HG03520 (cell line): ENCODE results near the gene SLC5A11.
"Not testable (repeated sequence)": the region's sequence is repeated elsewhere in the genome, so short reads cannot be mapped to it uniquely, and the experiment has no call there.

Source experiments
- ATAC-seq: cut with Tn5 transposase; IDR thresholded peaks from one replicate; pipeline ENCODE4 v1.9.1; 2021; ENCODE audit warnings: mild to moderate bottlenecking, moderate library complexity; ENCODE audit not compliant: unreplicated experiment

Gene SLC5A11

GRCh38 chr16:24845726-24846547 lies at the start of gene SLC5A11:
Gene SLC5A11, plus strand, starts transcription at chr16:24845963. Its CDS starts 12,681 bp downstream, at chr16:24858644.
- ATAC-seq: no peak

GRCh38 chr16:24800586-24800985 lies 45.2 kb upstream of the SLC5A11 start:
- no peak for ATAC-seq

DNA sequence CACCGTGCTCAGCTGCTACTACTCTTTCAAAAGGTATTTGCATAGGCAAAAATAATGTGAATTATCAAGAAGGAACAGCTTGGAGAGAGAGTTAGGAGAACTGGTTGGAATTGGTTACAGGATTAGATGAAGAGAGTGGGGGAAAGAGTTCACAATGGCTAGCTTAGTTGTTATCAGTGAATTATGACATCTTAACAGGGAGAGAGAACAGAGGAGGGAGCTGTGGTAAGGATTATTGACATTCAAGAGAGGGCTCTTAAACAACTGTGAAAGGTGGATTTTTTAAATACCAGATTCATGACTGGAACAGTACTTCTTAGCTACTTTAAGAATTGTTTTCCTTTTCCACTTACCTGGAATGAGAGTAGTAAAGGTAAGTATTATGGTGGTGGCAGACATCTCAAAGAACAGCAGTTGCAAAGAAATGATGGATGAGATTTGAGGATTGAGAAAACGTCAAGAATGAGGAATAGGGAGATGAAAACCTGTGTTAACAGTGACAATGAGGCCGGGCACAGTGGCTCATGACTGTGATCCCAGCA lies 43.9 kb upstream of the SLC5A11 start:
- ATAC-seq: no peak

DNA sequence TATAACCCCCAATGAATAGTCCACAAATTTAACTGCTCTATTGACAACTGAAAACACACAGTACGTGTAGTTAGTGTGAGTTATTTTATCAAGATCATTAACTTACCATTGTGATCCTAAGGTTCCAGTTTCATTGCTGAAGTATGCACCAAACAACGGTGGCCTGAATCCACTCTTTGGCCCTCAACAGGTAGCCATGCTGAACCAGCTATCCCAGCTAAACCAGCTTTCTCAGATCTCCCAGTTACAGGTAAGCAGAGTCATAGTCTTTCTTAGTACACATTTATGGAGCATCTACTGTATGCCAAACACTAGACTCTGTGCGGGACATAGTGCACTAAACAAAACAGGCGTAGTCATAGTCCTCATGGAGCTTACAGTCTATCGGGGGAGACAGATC lies 40.3 kb upstream of the SLC5A11 start:
- ATAC-seq: no peak

DNA sequence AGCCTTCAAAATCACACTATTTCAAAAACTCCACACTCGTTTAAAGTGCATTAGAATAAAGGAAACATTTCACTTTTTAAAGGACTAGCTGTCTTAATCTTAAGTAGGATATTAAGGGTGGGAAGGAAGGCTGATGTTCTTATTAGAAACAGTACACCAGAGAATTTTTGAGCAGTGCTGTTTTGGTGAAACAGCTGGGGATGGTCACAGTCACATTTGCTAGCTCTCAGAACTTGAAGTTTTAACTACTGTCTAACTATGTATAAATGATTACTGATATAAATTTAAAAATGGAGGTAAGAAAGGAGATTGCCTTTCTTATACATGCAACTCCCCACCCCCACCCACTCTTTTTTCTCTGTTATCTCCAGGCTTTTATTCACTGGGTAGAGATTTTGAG lies 38.5 kb upstream of the SLC5A11 start:
- ATAC-seq: no peak

- no peak for ATAC-seq
These were observed 34.6 kb upstream of the SLC5A11 start for GRCh38 chr16:24810951-24811843.

DNA sequence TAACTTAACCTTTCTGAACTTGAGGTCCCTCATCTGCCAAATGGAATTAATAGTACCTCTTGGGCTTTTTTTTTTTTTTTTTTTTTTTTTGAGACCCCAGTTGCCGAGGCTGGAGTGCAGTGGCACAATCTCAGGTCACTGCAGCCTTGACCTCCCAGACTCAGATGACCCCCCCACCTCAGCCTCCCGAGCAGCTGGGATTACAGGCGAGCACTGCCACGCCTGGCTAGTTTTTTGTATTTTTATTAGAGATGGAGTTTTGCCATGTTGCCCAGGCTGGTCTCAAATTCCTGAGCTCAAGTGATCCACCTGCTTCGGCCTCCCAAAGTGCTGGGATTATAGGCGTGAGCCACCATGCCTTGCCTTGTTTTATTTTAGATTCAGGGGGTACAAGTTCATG lies 33.0 kb upstream of the SLC5A11 start:
- not testable (repeated sequence) for ATAC-seq

- no peak for ATAC-seq
These were observed 30.7 kb upstream of the SLC5A11 start for GRCh38 chr16:24815021-24815420.

GRCh38 chr16:24816688-24817087 lies 29.1 kb upstream of the SLC5A11 start:
- ATAC-seq: no peak

GRCh38 chr16:24819462-24820040 lies 26.2 kb upstream of the SLC5A11 start:
- ATAC-seq: no peak

- no peak for ATAC-seq
These were observed 25.2 kb upstream of the SLC5A11 start for GRCh38 chr16:24820522-24820921.

DNA sequence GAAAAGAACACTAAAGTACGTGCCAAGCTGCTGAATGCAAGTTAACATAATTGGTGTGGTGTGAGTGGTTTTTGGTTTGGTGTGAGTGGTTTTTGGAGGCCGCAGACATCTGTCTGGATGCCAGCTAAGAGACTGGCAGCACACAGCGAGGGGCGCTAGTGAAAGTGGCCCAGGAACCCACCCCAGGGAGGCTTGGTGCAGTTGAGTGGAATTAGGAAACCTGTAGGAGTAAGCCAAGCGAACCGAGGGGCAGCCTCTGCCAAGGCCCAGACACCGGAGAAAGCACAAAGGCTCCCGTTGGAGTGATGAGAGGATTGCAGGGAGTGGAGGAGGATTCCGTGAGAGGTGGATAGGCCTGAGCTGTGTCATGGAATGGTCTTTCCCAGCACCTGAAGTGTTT lies 24.6 kb upstream of the SLC5A11 start:
- ATAC-seq: no peak

- ATAC-seq: no peak
These were observed 23.2 kb upstream of the SLC5A11 start for GRCh38 chr16:24822542-24822941.

GRCh38 chr16:24822974-24823373 lies 22.8 kb upstream of the SLC5A11 start:
- no peak for ATAC-seq

DNA sequence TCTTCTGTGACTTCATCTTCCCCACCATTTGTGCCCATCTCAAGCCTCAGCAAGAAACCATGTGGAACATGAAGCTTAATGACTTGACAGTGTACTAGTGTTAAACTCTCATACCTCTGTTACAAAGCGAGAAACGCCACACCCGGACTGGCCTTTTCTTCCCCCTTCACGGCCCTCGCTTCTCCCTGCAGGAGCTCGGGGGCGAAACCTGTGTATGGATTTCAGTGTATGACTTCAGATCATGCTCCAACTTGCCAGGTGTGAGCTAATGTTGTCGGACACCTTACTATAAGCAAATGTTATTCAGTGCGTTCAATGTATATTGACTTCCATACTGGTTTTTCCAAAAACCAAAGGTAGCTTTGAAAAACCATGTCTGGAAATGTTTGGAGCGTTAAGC lies 20.1 kb upstream of the SLC5A11 start:
- ATAC-seq: no peak

DNA sequence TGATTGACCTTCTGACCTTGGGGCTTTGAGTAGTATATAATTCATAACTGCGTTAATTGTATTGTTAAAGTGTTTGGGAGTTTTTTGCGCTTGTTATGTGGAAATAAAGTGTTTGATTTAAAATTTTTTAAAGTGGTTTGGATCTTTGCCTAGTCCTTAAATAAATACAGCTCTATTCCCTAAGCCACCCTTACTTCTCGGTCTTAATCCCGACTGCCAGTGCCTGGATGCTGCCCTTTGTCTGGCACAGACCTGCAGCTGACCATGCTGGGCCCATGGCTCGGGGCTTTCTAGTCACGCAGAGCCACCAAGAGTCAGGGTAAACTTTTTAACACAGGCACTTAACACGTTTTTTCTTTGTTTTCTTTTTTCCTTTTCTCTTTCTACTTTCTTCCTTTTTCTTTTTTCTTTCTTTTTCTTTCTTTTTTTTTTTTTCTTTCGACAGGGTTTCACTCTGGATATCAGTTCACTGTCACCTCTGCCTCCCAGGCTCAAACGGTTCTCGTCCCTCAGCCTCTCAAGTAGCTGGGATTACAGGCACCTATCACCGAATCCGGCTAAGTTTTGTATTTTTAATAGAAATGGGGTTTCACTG lies 19.6 kb upstream of the SLC5A11 start:
- ATAC-seq: no peak

GRCh38 chr16:24826817-24827566 lies 18.8 kb upstream of the SLC5A11 start:
- no peak for ATAC-seq

DNA sequence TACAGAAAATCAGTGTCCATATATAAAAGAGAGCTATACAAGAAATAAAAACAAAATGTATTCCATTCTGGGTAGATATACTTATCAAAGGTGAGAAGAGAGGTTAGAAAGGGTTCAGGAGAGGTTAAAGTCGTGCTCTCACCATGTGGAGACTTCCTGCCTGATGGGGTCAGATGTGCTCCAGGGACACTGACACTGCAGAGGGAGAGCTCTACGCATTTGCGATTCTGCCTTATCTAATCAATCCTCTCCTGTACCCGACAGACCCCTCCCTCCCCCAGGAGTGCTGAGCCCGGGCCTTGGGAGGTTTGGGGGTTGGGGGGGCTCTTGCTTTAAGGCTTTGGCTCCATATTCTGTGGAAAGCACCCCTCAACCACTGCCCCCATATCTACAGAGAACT lies 16.6 kb upstream of the SLC5A11 start:
- no peak for ATAC-seq

GRCh38 chr16:24833352-24833751 lies 12.4 kb upstream of the SLC5A11 start:
- ATAC-seq: no peak
